ENCODE results near the gene SNTG2.

The SNTG2 gene

GRCh38 chr2:1231466-1232063 is 280.9 kb downstream of the SNTG2 start:
- Histone ChIP-seq H3K79me2 (ENCODE audit: insufficient read depth, low read length) (no peaks in the 10 kb centered on the region), H2AFZ (ENCODE audit: low read length) (no peak overlapping the region), H3K4me2 (ENCODE audit: low read depth, low read length, poor library complexity, severe bottlenecking) (no peak overlapping the region), H3K9me2 (replicated peaks; ENCODE audit: low read depth, low read length) (no peaks in the 10 kb centered on the region), H4K20me1 (ENCODE audit: insufficient read depth, low read length, poor library complexity, severe bottlenecking) (no peaks in the 10 kb centered on the region), H3F3A (ENCODE audit: low read depth) (no peaks in the 10 kb centered on the region), H3K36me3 (ENCODE audit: insufficient read depth, low read length) (no peaks in the 10 kb centered on the region), H3K9me3 (ENCODE audit: insufficient read depth, low read depth, low read length) (no peaks in the 10 kb centered on the region), H3K4me3 (ENCODE audit: low read length, poor library complexity, severe bottlenecking) (no peak overlapping the region), H3K9ac (ENCODE audit: low read depth, low read length, poor library complexity, severe bottlenecking) (no peak overlapping the region), H3K27me3 (ENCODE audit: insufficient read depth, low read length, poor library complexity, severe bottlenecking) (no peaks in the 10 kb centered on the region), H3K4me1 (ENCODE audit: insufficient read depth, low read length, poor library complexity, severe bottlenecking) (no peaks in the 10 kb centered on the region)
- no peak for TF ChIP-seq EZH2phosphoT487 (IDR thresholded peaks at IDR 0.05; ENCODE audit: borderline replicate concordance)
- TF ChIP-seq CTCF (conservative IDR thresholded peaks at IDR 0.05; ENCODE audit: low read length): no peak

GRCh38 chr2:1233281-1233680 is 282.6 kb downstream of the SNTG2 start:
- no peak overlapping the region for H3K9ac ChIP-seq (ENCODE audit: low read depth, low read length, poor library complexity, severe bottlenecking)
- H3K4me1 ChIP-seq (ENCODE audit: insufficient read depth, low read length, poor library complexity, severe bottlenecking): no peaks in the 10 kb centered on the region
- no peaks in the 10 kb centered on the region for H3K27me3 ChIP-seq (ENCODE audit: insufficient read depth, low read length, poor library complexity, severe bottlenecking)
- H3K9me2 ChIP-seq (replicated peaks; ENCODE audit: low read depth, low read length): no peaks in the 10 kb centered on the region
- H3F3A ChIP-seq (ENCODE audit: low read depth): no peaks in the 10 kb centered on the region
- H2AFZ ChIP-seq (ENCODE audit: low read length): no peak overlapping the region
- H4K20me1 ChIP-seq (ENCODE audit: insufficient read depth, low read length, poor library complexity, severe bottlenecking): no peaks in the 10 kb centered on the region
- H3K79me2 ChIP-seq (ENCODE audit: insufficient read depth, low read length): no peaks in the 10 kb centered on the region
- no peak overlapping the region for H3K4me2 ChIP-seq (ENCODE audit: low read depth, low read length, poor library complexity, severe bottlenecking)
- H3K9me3 ChIP-seq (ENCODE audit: insufficient read depth, low read depth, low read length): no peaks in the 10 kb centered on the region
- TF ChIP-seq EZH2phosphoT487 (IDR thresholded peaks at IDR 0.05; ENCODE audit: borderline replicate concordance) (no peak), CTCF (conservative IDR thresholded peaks at IDR 0.05; ENCODE audit: low read length) (no peak)
- H3K4me3 ChIP-seq (ENCODE audit: low read length, poor library complexity, severe bottlenecking): no peak overlapping the region
- H3K36me3 ChIP-seq (ENCODE audit: insufficient read depth, low read length): no peaks in the 10 kb centered on the region

GRCh38 chr2:1234731-1235308 is 284.2 kb downstream of the SNTG2 start:
- TF ChIP-seq CTCF (conservative IDR thresholded peaks at IDR 0.05; ENCODE audit: low read length) (no peak), EZH2phosphoT487 (IDR thresholded peaks at IDR 0.05; ENCODE audit: borderline replicate concordance) (no peak)
- Histone ChIP-seq H3K9ac (ENCODE audit: low read depth, low read length, poor library complexity, severe bottlenecking) (no peak overlapping the region), H3K9me3 (ENCODE audit: insufficient read depth, low read depth, low read length) (no peaks in the 10 kb centered on the region), H3K4me1 (ENCODE audit: insufficient read depth, low read length, poor library complexity, severe bottlenecking) (peaks cover 7% of the 10 kb centered on the region), H4K20me1 (ENCODE audit: insufficient read depth, low read length, poor library complexity, severe bottlenecking) (no peaks in the 10 kb centered on the region), H3K9me2 (replicated peaks; ENCODE audit: low read depth, low read length) (no peaks in the 10 kb centered on the region), H3K4me2 (ENCODE audit: low read depth, low read length, poor library complexity, severe bottlenecking) (no peak overlapping the region), H3F3A (ENCODE audit: low read depth) (no peaks in the 10 kb centered on the region), H3K4me3 (ENCODE audit: low read length, poor library complexity, severe bottlenecking) (no peak overlapping the region), H2AFZ (ENCODE audit: low read length) (no peak overlapping the region), H3K36me3 (ENCODE audit: insufficient read depth, low read length) (no peaks in the 10 kb centered on the region), H3K79me2 (ENCODE audit: insufficient read depth, low read length) (no peaks in the 10 kb centered on the region), H3K27me3 (ENCODE audit: insufficient read depth, low read length, poor library complexity, severe bottlenecking) (no peaks in the 10 kb centered on the region)
